Neural cell (in vitro differentiated cells): ENCODE results near the gene STK32A. TPM values are rescaled to one million over a fixed set of nuclear protein-coding genes. Genes with fewer than 3 reads are reported as not detected.
"Not testable (repeated sequence)": the region's sequence is repeated elsewhere in the genome, so short reads cannot be mapped to it uniquely, and the experiment has no call there.

Source experiments
- H2AFZ ChIP-seq: fragments of 200-600, 300-800 bp; sonication (generic), shearing (Covaris generic); 2 replicates; pipeline ENCODE4 v1.6.0; 2014; ENCODE audit warnings: low read depth, mild to moderate bottlenecking, antibody characterized with exemption, low read length, moderate library complexity
- H3F3A ChIP-seq: fragments of 200-600 bp; shearing (Covaris generic); 2 replicates; pipeline ENCODE4 v1.6.1; 2016; ENCODE audit warnings: mild to moderate bottlenecking, moderate library complexity, mixed read lengths, antibody characterized with exemption, low read length; ENCODE audit not compliant: insufficient read depth, poor library complexity, severe bottlenecking
- H3K27ac ChIP-seq: fragments of 200-600, 300-800 bp; sonication (generic), shearing (Covaris generic); 2 replicates; pipeline ENCODE4 v1.5.1; 2014; ENCODE audit warnings: mild to moderate bottlenecking, low read length, moderate library complexity
- H3K27me3 ChIP-seq: fragments of 300-800, 200-600 bp; sonication (generic), shearing (Covaris generic); 2 replicates; pipeline ENCODE4 v1.6.0; 2014; ENCODE audit warnings: mild to moderate bottlenecking, low read depth, low read length, moderate library complexity; ENCODE audit not compliant: insufficient read depth
- H3K36me3 ChIP-seq: fragments of 300-800, 200-600 bp; sonication (generic), shearing (Covaris generic); 2 replicates; pipeline ENCODE4 v1.5.1; 2014; ENCODE audit warnings: mild to moderate bottlenecking, antibody characterized with exemption, low read length, moderate library complexity; ENCODE audit not compliant: insufficient read depth
- H3K4me2 ChIP-seq: fragments of 300-800, 200-600 bp; sonication (generic), shearing (Covaris generic); 2 replicates; pipeline ENCODE4 v1.6.0; 2014; ENCODE audit warnings: mild to moderate bottlenecking, low read length
- H3K4me3 ChIP-seq: fragments of 300-800, 200-600 bp; sonication (generic), shearing (Covaris generic); 2 replicates; pipeline ENCODE4 v1.5.1; 2014; ENCODE audit warnings: mild to moderate bottlenecking, low read length, moderate library complexity
- H3K79me2 ChIP-seq: fragments of 200-600 bp; shearing (Covaris generic); replicated peaks from 2 replicates; pipeline ENCODE4 v1.6.0; 2014; ENCODE audit warnings: mild to moderate bottlenecking, low read length, moderate library complexity; ENCODE audit not compliant: insufficient read depth
- H3K9ac ChIP-seq: fragments of 300-800, 200-600 bp; sonication (generic), shearing (Covaris generic); 2 replicates; pipeline ENCODE4 v1.6.1; 2016; ENCODE audit warnings: mild to moderate bottlenecking, low read length, mixed read lengths
- H3K9me2 ChIP-seq: fragments of 200-600 bp; shearing (Covaris generic); 2 replicates; pipeline ENCODE4 v1.6.1; 2016; ENCODE audit warnings: mild to moderate bottlenecking, low read length, mixed read lengths; ENCODE audit not compliant: insufficient read depth
- H3K9me3 ChIP-seq: fragments of 200-600, 300-800 bp; sonication (generic), shearing (Covaris generic); 2 replicates; pipeline ENCODE4 v1.6.1; 2016; ENCODE audit warnings: mild to moderate bottlenecking, mixed run types, low read length, moderate library complexity, mixed read lengths
- H4K20me1 ChIP-seq: fragments of 200-600 bp; shearing (Covaris generic); 2 replicates; pipeline ENCODE4 v1.6.1; 2016; ENCODE audit warnings: mild to moderate bottlenecking, mixed run types; ENCODE audit not compliant: insufficient read depth
- EP300 ChIP-seq: fragments of 450-650 bp; conservative IDR thresholded peaks from 2 replicates; pipeline ENCODE4 v1.6.1; 2014; ENCODE audit warnings: antibody characterized with exemption, mild to moderate bottlenecking, moderate library complexity; ENCODE audit not compliant: poor library complexity, severe bottlenecking
- EZH2 ChIP-seq: fragments of 200-600, 300-800 bp; shearing (Covaris generic), sonication (generic); IDR thresholded peaks from 2 replicates; pipeline ENCODE4 v1.6.1; 2014; ENCODE audit warnings: antibody characterized with exemption, low read length, borderline replicate concordance, mild to moderate bottlenecking; ENCODE audit not compliant: insufficient read depth, poor library complexity, severe bottlenecking
- MXI1 ChIP-seq: fragments of 450-650 bp; conservative IDR thresholded peaks from 2 replicates; pipeline ENCODE4 v1.6.1; 2014; ENCODE audit warnings: antibody characterized with exemption, mild to moderate bottlenecking; ENCODE audit not compliant: poor library complexity, severe bottlenecking
- POLR2AphosphoS5 ChIP-seq: IDR thresholded peaks from 2 replicates; pipeline ENCODE4 v1.6.1; 2012
- RAD21 ChIP-seq: fragments of 450-650 bp; conservative IDR thresholded peaks from 2 replicates; pipeline ENCODE4 v1.6.1; 2014; ENCODE audit warnings: antibody characterized with exemption, mild to moderate bottlenecking, moderate library complexity
- SMC3 ChIP-seq: fragments of 450-650 bp; conservative IDR thresholded peaks from 2 replicates; pipeline ENCODE4 v1.6.1; 2014; ENCODE audit warnings: antibody characterized with exemption, mild to moderate bottlenecking, moderate library complexity; ENCODE audit not compliant: poor library complexity
- TAF1 ChIP-seq: IDR thresholded peaks from 2 replicates; pipeline ENCODE4 v1.6.1; 2012; ENCODE audit warnings: low read depth
- polyA plus RNA-seq: library from polyadenylated mRNA; depleted of rRNA; stranded (reverse); fragments of >200 nt; gene quantifications from 2 replicates; pipeline ENCODE4 v1.2.3, GENCODE V29; 2014
- TF ChIP-seq, protein P1 (sequence below): fragments of 450-650 bp; IDR thresholded peaks from 2 replicates; pipeline ENCODE4 v1.5.1; 2014; ENCODE audit warnings: antibody characterized with exemption, mild to moderate bottlenecking, moderate library complexity; ENCODE audit not compliant: poor library complexity, severe bottlenecking
- TF ChIP-seq, protein P2 (sequence below): IDR thresholded peaks from 2 replicates; pipeline ENCODE4 v1.6.1; 2012; ENCODE audit warnings: borderline replicate concordance

STK32A gene
- polyA plus RNA-seq, 1 donor from 2014 or later = 23.1 TPM

DNA sequence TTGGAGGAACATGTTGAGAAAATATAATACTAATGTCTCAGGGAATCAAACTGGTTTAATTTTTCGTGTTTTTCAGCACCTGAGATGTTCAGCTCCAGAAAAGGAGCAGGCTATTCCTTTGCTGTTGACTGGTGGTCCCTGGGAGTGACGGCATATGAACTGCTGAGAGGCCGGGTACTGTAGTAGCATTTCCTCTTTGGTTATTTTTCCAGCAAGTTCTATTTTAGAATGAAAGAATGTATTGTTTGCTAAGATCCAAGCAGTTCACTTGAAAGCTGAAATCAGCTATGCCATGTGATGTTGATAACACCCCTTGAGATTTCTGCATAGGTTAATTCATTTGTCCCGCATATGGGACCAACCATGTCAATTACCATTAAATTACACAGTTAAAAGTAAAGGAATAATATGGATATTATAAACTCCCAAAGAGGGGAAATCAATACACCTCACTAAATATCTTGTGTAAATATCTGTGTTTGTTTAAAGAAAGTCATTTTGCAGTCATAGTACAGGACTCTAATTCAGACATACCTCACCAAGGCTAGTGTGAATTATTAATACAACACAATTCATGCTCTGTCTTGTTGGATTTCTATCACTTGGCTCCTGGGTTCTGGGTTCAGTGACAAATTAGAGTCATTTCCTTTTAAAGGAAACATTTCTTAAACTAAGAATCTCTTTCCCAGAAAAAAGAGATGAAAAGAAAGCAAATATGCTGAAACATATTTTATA lies 126.8 kb downstream of the STK32A start:
- H3F3A ChIP-seq = no peaks in the 10 kb centered on the region
- H4K20me1 ChIP-seq = no peaks in the 10 kb centered on the region
- H3K9ac ChIP-seq = no peak overlapping the region
- H3K36me3 ChIP-seq = no peaks in the 10 kb centered on the region
- no peak overlapping the region for H3K4me3 ChIP-seq
- H3K4me2 ChIP-seq = no peak overlapping the region
- H3K9me3 ChIP-seq = no peaks in the 10 kb centered on the region
- TF ChIP-seq EP300 (no peak), MXI1 (no peak), TAF1 (no peak), RAD21 (no peak), SMC3 (no peak), EZH2 (no peak), POLR2AphosphoS5 (no peak)
- TF ChIP-seq, protein P1, sequence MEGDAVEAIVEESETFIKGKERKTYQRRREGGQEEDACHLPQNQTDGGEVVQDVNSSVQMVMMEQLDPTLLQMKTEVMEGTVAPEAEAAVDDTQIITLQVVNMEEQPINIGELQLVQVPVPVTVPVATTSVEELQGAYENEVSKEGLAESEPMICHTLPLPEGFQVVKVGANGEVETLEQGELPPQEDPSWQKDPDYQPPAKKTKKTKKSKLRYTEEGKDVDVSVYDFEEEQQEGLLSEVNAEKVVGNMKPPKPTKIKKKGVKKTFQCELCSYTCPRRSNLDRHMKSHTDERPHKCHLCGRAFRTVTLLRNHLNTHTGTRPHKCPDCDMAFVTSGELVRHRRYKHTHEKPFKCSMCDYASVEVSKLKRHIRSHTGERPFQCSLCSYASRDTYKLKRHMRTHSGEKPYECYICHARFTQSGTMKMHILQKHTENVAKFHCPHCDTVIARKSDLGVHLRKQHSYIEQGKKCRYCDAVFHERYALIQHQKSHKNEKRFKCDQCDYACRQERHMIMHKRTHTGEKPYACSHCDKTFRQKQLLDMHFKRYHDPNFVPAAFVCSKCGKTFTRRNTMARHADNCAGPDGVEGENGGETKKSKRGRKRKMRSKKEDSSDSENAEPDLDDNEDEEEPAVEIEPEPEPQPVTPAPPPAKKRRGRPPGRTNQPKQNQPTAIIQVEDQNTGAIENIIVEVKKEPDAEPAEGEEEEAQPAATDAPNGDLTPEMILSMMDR = no peak
- TF ChIP-seq, protein P2, sequence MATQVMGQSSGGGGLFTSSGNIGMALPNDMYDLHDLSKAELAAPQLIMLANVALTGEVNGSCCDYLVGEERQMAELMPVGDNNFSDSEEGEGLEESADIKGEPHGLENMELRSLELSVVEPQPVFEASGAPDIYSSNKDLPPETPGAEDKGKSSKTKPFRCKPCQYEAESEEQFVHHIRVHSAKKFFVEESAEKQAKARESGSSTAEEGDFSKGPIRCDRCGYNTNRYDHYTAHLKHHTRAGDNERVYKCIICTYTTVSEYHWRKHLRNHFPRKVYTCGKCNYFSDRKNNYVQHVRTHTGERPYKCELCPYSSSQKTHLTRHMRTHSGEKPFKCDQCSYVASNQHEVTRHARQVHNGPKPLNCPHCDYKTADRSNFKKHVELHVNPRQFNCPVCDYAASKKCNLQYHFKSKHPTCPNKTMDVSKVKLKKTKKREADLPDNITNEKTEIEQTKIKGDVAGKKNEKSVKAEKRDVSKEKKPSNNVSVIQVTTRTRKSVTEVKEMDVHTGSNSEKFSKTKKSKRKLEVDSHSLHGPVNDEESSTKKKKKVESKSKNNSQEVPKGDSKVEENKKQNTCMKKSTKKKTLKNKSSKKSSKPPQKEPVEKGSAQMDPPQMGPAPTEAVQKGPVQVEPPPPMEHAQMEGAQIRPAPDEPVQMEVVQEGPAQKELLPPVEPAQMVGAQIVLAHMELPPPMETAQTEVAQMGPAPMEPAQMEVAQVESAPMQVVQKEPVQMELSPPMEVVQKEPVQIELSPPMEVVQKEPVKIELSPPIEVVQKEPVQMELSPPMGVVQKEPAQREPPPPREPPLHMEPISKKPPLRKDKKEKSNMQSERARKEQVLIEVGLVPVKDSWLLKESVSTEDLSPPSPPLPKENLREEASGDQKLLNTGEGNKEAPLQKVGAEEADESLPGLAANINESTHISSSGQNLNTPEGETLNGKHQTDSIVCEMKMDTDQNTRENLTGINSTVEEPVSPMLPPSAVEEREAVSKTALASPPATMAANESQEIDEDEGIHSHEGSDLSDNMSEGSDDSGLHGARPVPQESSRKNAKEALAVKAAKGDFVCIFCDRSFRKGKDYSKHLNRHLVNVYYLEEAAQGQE = no peak
- H2AFZ ChIP-seq = no peak overlapping the region
- no peak overlapping the region for H3K27ac ChIP-seq
- H3K27me3 ChIP-seq = no peaks in the 10 kb centered on the region
- H3K9me2 ChIP-seq = no peaks in the 10 kb centered on the region
- H3K79me2 ChIP-seq = no peaks in the 10 kb centered on the region

DNA sequence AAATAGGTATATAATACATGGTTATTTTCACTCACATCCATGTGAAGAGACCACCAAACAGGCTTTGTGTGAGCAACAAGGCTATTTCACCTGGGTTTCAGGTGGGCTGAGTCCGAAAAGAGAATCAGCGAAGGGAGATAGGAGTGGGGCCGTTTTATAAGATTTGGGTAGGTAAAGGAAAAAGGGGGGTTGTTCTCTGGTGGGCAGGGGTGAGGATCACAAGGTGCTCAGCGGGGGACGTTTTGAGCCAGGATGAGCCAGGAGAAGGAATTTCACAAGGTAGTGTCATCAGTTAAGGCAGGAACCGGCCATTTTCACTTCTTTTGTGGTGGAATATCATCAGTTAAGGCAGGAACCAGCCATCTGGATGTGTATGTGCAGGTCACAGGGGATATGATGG lies 132.6 kb downstream of the STK32A start:
- H3K4me2 ChIP-seq, H3K4me3 ChIP-seq, H3K27me3 ChIP-seq, H3K9me3 ChIP-seq, H2AFZ ChIP-seq, H3K9ac ChIP-seq, H3F3A ChIP-seq, H3K79me2 ChIP-seq, H3K27ac ChIP-seq, H3K9me2 ChIP-seq, H3K36me3 ChIP-seq, H4K20me1 ChIP-seq: not testable (repeated sequence)
